HG03354 (cell line): ENCODE results near the gene LVRN.

Experiments used
- ATAC-seq: cut with Tn5 transposase; IDR thresholded peaks from one replicate; pipeline ENCODE4 v1.9.1; 2021; ENCODE audit warnings: mild to moderate bottlenecking; ENCODE audit not compliant: unreplicated experiment, poor library complexity, severe bottlenecking

LVRN gene

GRCh38 chr5:116075191-116075831, 113.0 kb downstream of the LVRN start:
- ATAC-seq, result no peak

DNA sequence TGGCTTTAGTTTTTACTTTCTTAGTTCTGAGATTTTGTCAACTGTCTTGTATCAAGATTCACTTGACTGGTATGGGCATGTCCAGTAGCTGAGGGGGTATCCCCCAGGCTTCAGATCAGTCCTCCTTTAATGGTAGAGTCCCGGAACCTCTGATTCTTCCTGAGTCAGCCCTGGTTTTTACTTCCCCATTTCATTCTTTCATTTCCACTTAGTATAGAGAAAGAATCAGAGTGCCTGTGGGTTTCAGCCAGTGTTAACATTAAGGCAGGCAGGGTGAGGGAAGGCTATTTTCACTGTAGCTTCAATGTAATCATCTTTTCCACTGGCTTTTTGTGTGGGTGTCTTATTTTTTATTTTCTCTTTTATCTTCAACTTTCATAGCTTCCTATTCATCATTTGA, 114.2 kb downstream of the LVRN start:
- peak; percentile 99 for ATAC-seq
